GM21447 (cell line): ENCODE data around the gene PITX3.

ENCODE experiments used
- ATAC-seq: cut with Tn5 transposase; IDR thresholded peaks from one replicate; pipeline ENCODE4 v1.9.1; 2021; ENCODE audit not compliant: unreplicated experiment

Gene PITX3

DNA sequence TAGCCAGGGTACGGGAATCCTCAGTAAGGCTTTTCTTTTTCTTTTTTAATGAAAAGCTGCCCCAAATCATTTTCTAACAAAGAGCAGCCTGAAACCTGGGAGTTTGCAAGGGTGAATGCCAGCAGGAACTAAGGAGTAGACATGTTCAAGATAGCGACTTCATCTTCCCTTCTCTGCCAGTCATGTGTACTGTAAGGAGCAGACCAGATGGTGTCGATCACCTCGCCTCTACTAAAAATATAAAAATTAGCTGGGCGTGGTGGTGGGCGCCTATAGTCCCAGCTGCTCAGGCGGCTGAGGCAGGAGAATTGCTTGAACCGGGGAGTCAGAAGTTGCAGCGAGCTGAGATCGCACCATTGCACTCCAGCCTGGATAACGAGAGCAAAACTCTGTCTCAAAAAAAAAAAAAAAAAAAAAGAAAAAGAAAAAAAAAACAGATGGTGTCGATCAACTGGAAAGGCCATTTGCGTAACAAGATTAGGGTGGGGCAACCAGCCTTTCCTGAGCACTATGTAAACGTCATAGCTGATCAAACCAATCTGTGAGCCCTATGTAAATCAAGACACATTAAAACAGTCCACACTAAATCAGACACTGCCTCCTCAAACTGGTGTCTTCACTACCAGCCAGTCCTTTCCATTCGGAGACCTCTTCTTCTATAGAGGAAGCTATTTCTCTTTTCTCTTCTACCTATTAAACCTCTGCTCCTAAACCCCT lies 55.3 kb downstream of the PITX3 start:
- ATAC-seq = no peak

DNA sequence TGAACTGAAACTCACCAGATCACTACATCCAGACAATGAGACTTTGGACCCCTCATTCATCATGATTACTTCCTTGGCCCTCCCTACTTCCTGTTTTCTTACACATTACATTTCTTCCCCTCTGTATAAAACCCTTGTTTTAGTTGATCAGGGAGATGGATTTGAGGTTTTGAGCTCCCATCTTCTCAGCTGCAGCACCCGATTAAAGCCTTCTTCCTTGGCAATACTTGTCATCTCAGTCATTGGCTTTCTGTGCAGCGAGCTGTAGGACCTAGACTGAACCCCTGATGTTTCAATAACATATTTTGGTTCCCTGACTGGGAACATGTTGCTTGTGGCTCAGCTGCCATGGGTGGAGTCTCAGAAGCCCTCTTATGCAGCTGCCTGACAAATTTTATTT lies 56.0 kb downstream of the PITX3 start:
- ATAC-seq = no peak

DNA sequence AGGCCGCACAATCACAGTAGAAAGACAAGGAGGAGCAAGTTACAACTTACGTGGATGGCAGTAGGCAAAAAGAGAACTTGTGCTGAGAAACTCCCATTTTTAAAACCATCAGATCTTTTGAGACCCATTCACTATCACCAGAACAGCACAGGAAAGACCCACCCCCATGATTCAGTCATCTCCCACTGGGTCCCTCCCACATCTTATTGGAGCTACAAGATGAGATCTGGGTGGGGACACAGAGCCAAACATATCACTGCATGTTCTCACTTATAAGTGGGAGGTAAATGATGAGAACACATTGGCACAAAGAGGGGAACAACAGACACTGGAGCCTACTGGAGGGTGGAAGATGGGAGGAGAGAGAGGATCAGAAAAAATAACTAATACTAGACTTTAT lies 56.7 kb downstream of the PITX3 start:
- no peak for ATAC-seq
